ENCODE data around the gene ZDHHC4. TPM values are rescaled to one million over a fixed set of nuclear protein-coding genes. Genes with fewer than 3 reads are reported as not detected.
"Not testable (repeated sequence)": the region's sequence is repeated elsewhere in the genome, so short reads cannot be mapped to it uniquely, and the experiment has no call there.

ZDHHC4 gene
- total RNA-seq, 2 donors from 2014 or later: 20.6 to 33.5 TPM

DNA sequence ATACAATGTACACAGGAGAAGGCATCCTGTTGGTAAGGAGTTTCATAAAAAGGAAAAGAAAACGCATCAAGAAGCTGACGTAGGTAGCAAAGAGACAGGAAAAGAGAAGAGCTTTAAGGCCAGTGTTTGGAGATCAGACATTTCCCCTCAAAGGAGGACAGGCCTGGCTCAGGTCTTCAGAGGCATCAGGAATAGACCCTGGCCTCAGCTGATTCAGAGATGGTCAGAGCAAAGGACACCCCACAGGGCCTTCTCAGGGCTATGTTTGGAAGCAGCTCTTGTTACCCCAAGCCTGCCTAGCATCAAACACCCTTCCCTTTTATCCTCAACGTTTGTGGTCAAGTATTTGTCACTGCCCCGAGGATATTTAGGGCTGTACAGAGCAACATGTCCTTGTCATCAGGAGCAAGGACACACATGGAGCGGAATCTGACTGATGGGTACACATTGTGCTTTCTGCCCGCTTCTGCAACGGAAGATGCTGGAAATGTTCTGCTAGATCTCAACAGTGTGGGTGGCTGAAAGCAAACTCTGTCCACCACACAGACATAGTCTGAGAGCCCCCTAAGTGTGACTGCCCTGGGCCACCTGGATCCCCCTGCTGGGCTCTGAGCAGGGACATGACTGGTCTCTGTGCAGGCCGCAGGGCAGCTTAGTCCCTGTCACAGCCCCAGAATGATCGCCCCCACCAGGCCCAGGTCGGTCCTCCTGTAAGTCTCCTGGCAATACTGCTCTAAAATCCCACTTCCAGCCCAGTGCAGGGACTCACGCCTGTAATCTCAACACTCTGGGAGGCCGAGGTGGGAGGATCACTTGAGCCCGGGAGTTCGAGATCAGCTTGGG is 1.0 kb upstream of the ZDHHC4 start:
- no peak for DNase-seq (ENCODE audit: low spot score)
- Mint-ChIP-seq H3K36me3 (no peaks in the 10 kb centered on the region), H3K4me1 (ENCODE audit: low read depth in 2 of 2) (peaks cover 14 to 17% of the 10 kb centered on the region in 2 donors), H3K27ac (peak overlapping the region in 1 of 2 donors; percentile 39), H3K27me3 (peaks cover 0 to 3% of the 10 kb centered on the region in 2 donors), H3K9me3 (no peaks in the 10 kb centered on the region), H3K4me3 (peak overlapping the region; percentile 45)
- ATAC-seq: no peak

DNA sequence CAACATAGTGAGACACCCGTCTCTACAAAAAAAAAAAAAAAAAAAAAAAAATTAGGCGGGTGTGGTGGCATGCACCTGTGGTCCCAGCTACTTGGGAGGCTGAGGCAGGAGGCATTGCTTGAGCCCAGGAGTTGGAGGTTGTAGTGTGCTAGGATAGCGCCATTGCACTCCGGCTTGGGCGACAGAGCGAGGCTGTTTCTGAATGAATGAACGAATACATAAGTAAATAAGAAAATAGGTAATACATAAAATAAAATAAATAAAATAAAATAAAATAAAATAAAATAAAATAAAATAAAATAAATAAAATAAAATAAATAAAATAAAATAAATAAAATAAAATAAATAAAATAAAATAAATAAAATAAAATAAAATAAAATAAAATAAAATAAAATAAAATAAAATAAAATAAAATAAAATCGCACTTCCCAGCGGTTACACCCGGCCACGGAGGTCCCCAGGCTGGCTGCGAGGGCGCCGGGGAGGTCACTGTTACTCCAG is 336 bp upstream of the ZDHHC4 start:
- not testable (repeated sequence) for H3K27me3 Mint-ChIP-seq; H3K36me3 Mint-ChIP-seq; H3K9me3 Mint-ChIP-seq; ATAC-seq; DNase-seq (ENCODE audit: low spot score)
- H3K4me3 Mint-ChIP-seq: peak overlapping the region; percentile 86
- H3K4me1 Mint-ChIP-seq (ENCODE audit: low read depth in 2 of 2): peaks cover 19 to 20% of the 10 kb centered on the region in 2 donors
- H3K27ac Mint-ChIP-seq: peak overlapping the region; percentile 39 to 75

DNA sequence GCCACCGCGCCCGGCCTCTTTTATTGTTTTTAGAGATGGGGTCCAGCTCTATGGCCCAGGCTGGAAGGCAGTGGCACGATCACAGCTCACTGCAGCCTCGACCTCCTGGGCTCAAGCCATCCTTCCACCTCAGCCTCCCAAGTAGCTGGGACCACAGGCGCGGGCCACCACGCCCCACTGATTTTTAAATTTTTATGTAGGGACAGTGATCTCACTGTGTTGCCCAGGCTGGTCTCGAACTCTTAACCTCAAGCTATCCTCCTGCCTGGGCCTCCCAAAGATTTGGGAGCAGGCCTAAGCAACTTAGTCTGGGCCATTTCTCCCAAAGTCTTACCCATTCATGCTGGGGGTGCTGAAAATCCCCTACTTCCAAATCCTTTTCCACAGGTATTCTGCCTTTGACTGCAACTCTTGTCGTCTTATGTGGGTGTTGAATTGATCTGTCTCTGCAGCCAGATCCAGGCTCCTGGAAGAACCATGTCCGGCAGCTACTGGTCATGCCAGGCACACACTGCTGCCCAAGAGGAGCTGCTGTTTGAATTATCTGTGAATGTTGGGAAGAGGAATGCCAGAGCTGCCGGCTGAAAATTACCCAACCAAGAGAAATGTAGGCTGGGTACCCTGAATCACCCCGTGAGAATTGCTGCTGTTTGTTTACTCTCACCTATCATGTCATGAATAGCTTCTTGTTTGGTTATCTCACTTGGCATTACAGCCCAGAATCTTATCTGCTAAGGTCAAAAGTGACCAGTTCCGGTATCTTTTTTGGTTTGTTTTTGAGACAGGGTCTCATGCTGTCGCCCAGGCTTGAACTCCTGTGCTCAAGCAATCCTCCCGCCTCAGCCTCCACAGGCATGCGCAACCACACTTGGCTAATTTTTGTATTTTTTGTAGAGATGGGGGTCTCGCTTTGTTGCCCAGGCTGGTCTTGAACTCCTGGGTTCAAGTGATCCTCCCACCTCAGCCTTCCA is 1.1 kb downstream of the ZDHHC4 start:
- H3K36me3 Mint-ChIP-seq: peaks cover 10% of the 10 kb centered on the region
- DNase-seq (ENCODE audit: low spot score): no peak
- no peaks in the 10 kb centered on the region for H3K27me3 Mint-ChIP-seq
- ATAC-seq: no peak
- no peaks in the 10 kb centered on the region for H3K9me3 Mint-ChIP-seq
- peak overlapping the region; percentile 75 to 90 for H3K27ac Mint-ChIP-seq
- H3K4me3 Mint-ChIP-seq: peak overlapping the region; percentile 86
- peaks cover 19 to 20% of the 10 kb centered on the region in 2 donors for H3K4me1 Mint-ChIP-seq (ENCODE audit: low read depth in 2 of 2)

DNA sequence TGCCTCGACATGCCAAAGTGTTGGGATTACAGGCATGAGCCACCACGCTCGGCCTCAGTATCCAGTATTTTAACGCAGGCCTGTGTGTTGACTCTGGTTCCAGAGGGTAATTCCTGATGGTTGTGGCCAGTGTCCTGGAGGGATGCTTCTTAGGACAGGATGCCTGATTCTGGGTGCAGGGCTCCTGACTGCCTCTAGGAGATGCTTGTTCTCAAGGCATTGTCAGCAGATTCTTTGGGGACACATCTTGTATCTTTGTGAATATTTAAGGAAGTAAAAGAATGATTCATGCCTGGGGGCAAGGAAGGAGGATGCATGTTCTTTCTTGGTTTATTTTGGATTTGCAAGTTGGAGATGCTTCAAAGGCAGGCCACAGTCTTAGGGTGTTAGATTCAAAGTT is 2.2 kb downstream of the ZDHHC4 start:
- Mint-ChIP-seq H3K4me1 (ENCODE audit: low read depth in 2 of 2) (peaks cover 19 to 20% of the 10 kb centered on the region in 2 donors), H3K27ac (peak overlapping the region; percentile 75 to 90), H3K4me3 (peak overlapping the region; percentile 86), H3K27me3 (no peaks in the 10 kb centered on the region), H3K36me3 (peaks cover 10% of the 10 kb centered on the region), H3K9me3 (no peaks in the 10 kb centered on the region)
- DNase-seq (ENCODE audit: low spot score) (no peak), ATAC-seq (no peak)

DNA sequence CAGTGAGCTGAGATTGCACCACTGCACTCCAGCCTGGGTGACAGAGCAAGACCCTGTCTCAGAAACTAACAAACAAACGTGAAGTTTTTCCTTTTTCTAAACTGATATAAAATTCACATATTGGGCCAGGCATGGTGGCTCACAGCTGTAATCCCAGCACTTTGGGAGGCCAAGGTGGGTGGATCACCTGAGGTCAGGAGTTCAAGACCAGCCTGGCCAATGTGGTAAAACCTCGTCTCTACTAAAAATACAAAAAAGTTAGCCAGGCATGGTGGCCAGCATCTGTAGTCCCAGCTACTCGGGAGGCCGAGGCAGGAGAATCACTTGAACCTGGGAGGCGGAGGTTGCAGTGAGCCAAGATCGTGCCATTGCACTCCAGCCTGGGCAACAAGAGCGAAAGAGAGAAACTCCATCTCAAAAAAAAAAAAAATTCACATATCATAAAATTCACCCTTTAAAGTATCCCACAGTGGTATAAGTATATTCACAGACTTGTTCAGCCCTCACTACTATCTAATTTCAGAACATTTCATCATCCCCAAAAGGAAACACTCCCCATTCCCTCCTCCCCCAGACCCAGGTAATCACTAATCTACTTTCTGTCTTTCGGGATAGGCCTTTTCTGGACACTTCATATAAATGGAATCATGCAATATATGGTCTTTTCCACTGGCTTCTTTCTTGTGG is 8.6 kb downstream of the ZDHHC4 start:
- not testable (repeated sequence) for H3K4me3 Mint-ChIP-seq; H3K27ac Mint-ChIP-seq; DNase-seq (ENCODE audit: low spot score); ATAC-seq; H3K27me3 Mint-ChIP-seq; H3K9me3 Mint-ChIP-seq
- peaks cover 13% of the 10 kb centered on the region for H3K36me3 Mint-ChIP-seq
- peaks cover 7 to 11% of the 10 kb centered on the region in 2 donors for H3K4me1 Mint-ChIP-seq (ENCODE audit: low read depth in 2 of 2)

DNA sequence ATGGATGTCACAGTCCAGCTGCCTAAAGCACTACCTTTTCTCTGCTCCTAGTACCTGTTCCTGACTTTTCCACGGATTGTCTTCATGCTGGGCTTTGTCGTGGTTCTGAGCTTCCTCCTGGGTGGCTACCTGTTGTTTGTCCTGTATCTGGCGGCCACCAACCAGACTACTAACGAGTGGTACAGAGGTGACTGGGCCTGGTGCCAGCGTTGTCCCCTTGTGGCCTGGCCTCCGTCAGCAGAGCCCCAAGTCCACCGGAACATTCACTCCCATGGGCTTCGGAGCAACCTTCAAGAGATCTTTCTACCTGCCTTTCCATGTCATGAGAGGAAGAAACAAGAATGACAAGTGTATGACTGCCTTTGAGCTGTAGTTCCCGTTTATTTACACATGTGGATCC is 11.3 kb downstream of the ZDHHC4 start:
- H3K36me3 Mint-ChIP-seq: peaks cover 4% of the 10 kb centered on the region
- no peak for DNase-seq (ENCODE audit: low spot score)
- H3K4me1 Mint-ChIP-seq (ENCODE audit: low read depth in 2 of 2): peaks cover 5 to 7% of the 10 kb centered on the region in 2 donors
- H3K9me3 Mint-ChIP-seq: no peaks in the 10 kb centered on the region
- ATAC-seq: no peak
- H3K4me3 Mint-ChIP-seq: no peak overlapping the region
- peak overlapping the region; percentile 32 to 71 for H3K27ac Mint-ChIP-seq
- H3K27me3 Mint-ChIP-seq: no peaks in the 10 kb centered on the region

DNA sequence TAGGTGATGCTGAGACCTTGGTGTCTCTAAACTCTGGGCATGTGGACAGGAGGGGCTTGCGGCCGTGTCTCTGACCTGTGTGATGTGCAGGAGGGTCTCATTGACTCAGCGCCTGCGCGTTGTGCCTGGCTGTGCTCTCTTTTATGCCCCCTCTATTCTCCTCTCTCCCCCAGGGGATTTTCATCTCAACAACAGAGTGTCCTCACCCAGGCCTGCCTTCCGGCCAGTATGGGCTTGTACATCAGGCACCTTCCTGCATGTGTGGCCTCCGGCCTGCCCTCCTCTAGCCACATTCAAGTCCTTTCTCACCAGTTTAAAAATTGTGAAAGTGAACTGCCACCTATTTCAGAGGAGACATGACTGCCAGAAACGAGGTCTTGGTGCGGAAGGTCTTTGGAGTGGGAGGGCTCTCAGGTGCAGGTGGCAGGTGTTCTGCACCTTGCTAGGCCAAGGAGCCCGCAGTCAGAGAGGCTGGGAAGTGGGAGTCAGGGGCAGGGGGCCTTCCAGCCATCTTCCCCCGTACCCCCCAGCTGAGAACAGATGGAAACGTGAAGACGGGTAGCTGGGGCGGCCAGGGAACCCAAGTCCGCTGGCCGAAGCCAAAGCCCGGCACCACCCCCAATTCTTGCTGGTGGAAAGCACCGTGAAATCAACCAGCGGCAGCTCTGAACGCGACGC is 12.0 kb downstream of the ZDHHC4 start:
- no peaks in the 10 kb centered on the region for H3K9me3 Mint-ChIP-seq
- no peaks in the 10 kb centered on the region for H3K27me3 Mint-ChIP-seq
- ATAC-seq: no peak
- peaks cover 4% of the 10 kb centered on the region for H3K36me3 Mint-ChIP-seq
- H3K4me1 Mint-ChIP-seq (ENCODE audit: low read depth in 2 of 2): peaks cover 5 to 7% of the 10 kb centered on the region in 2 donors
- no peak for DNase-seq (ENCODE audit: low spot score)
- peak overlapping the region; percentile 60 for H3K4me3 Mint-ChIP-seq
- H3K27ac Mint-ChIP-seq: peak overlapping the region in 1 of 2 donors; percentile 71

DNA sequence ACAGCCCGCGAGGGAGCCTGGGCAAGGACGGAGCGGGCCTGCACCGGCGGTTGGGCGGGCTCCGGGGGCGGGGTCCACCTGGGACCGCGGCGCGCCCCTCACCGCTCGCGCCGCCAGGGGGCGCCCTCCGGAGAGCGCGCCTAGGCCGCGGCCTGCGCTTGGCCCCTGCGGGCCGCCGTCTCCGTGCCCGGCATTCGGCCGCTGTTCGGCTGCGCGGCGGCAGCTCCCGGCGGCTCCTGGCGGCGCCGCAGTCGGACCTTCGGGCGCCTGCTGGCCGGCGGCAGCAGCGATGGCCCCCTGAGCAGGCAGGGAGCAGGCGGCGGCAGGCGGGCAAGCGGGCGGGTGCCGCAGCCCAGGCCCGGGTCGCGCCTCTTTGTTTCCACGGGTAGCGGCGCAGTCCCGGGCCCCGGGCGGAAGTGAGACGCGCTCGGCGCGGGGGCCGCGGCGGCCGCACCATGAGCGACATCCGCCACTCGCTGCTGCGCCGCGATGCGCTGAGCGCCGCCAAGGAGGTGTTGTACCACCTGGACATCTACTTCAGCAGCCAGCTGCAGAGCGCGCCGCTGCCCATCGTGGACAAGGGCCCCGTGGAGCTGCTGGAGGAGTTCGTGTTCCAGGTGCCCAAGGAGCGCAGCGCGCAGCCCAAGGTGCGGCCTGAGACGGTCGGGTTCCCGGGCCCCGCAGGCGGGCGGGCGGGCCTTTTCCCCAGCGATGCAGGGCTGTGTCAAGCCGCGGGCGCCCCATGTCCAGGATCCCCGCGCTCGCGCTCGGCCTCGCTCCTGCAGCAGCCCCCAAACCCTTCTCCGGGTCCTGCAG is 12.8 kb downstream of the ZDHHC4 start, which contains the start of gene INTS15:
Gene INTS15, plus strand, starts transcription at position 193 of the 816 bp plus-strand sequence. Its CDS starts 263 bp downstream, at position 456.
- peak; percentile 96 for ATAC-seq
- Mint-ChIP-seq H3K9me3 (no peaks in the 10 kb centered on the region), H3K27me3 (no peaks in the 10 kb centered on the region)

DNA sequence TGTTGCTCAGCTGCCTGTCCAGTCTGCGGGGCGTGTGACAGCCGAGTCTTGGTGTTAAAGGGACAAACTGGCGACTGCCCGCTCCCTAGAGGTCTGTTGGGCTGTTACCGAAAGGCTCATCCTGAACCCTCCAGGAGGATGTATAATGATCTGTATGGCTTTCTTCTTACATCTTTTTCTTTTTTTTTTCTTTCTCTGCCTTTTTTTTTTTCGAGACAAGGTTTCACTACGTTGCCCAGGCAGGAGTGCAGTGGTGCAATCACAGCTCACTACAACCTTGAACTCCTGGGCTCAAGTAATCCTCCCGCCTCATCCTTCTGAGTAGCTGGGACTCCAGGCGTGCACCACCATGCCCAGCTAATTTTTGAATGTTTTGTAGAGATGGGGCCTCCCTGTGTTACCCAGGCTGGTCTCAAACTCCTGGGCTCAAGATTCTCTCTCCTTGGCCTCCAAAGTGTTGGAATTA is 13.4 kb downstream of the ZDHHC4 start:
- ATAC-seq: peak in 1 of 2 donors; percentile 0
- peaks cover 4% of the 10 kb centered on the region for H3K36me3 Mint-ChIP-seq
- peak overlapping the region; percentile 82 to 96 for H3K27ac Mint-ChIP-seq

More for the DNA sequence above, 12.8 kb downstream of the ZDHHC4 start, which contains the start of gene INTS15:
- Mint-ChIP-seq H3K36me3 (peaks cover 4% of the 10 kb centered on the region), H3K4me3 (peak within 1 kb of the TSS; percentile 94), H3K27ac (peak within 1 kb of the TSS; percentile 82 to 96), H3K4me1 (ENCODE audit: low read depth in 2 of 2) (peaks cover 5 to 7% of the 10 kb centered on the region in 2 donors)
- DNase-seq (ENCODE audit: low spot score): peak; percentile 87

DNA sequence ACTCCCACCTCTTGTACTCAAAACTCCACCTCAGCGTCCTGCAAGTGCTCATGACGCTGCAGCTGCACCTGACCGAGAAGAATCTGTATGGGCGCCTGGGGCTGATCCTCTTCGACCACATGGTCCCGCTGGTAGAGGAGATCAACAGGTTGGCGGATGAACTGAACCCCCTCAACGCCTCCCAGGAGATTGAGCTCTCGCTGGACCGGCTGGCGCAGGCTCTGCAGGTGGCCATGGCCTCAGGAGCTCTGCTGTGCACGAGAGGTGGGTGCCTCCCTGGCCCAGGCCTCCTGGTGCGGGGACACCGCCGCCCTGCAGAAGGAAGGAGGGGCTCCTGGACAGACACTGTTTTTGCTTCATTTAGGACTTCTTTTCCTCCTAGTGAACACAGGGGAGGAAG is 22.8 kb downstream of the ZDHHC4 start:
- DNase-seq (ENCODE audit: low spot score): no peak
- Mint-ChIP-seq H3K4me1 (ENCODE audit: low read depth in 2 of 2) (peaks cover 0 to 3% of the 10 kb centered on the region in 2 donors), H3K27ac (no peak overlapping the region), H3K36me3 (no peaks in the 10 kb centered on the region), H3K27me3 (no peaks in the 10 kb centered on the region), H3K4me3 (no peak overlapping the region), H3K9me3 (no peaks in the 10 kb centered on the region)
- peak in 1 of 2 donors; percentile 28 for ATAC-seq

More for the DNA sequence above, 13.4 kb downstream of the ZDHHC4 start:
- H3K27me3 Mint-ChIP-seq: no peaks in the 10 kb centered on the region
- peak overlapping the region; percentile 94 for H3K4me3 Mint-ChIP-seq
- H3K9me3 Mint-ChIP-seq: no peaks in the 10 kb centered on the region
- peaks cover 5 to 7% of the 10 kb centered on the region in 2 donors for H3K4me1 Mint-ChIP-seq (ENCODE audit: low read depth in 2 of 2)
- no peak for DNase-seq (ENCODE audit: low spot score)

DNA sequence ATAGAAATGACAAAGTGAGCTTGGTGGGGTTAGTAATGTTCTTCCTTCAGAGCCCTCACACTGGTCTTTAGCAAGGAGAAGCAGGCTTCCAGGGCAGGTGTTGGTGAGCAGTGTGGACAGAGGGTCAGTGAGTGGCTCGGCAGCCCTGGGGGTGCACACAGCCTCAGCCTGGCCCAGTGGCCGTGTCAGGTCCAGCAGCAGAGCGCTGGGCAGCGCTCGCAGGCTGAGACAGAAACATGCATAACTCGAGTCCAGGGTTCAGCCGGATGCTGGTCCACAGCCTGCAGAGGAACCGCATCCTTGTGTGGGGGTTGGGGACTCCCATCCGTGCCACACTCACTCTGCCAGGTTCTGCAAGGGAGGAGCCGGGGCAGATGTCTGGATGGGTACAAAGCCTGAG is 27.2 kb downstream of the ZDHHC4 start:
- Mint-ChIP-seq H3K36me3 (no peaks in the 10 kb centered on the region), H3K27ac (no peak overlapping the region)
- ATAC-seq: no peak

More for the DNA sequence above, 27.2 kb downstream of the ZDHHC4 start:
- no peak overlapping the region for H3K4me3 Mint-ChIP-seq
- H3K9me3 Mint-ChIP-seq: no peaks in the 10 kb centered on the region
- H3K4me1 Mint-ChIP-seq (ENCODE audit: low read depth in 2 of 2): peaks cover 0 to 6% of the 10 kb centered on the region in 2 donors
- DNase-seq (ENCODE audit: low spot score): no peak
- no peaks in the 10 kb centered on the region for H3K27me3 Mint-ChIP-seq
